OCI-LY3 (cell line): Measurements from ENCODE around the gene NFXL1.

ENCODE experiments used
- H2AFZ ChIP-seq: fragments of 200-600, 300-600 bp; shearing (Covaris generic); 2 replicates; pipeline ENCODE4 v1.6.0; 2014; ENCODE audit warnings: antibody characterized with exemption, low read depth, low read length
- H3K27ac ChIP-seq: fragments of 200-600, 300-600 bp; sonication (generic); 2 replicates; pipeline ENCODE4 v1.5.1; 2014; ENCODE audit warnings: mild to moderate bottlenecking, low read length, moderate library complexity, mixed read lengths
- H3K27me3 ChIP-seq: fragments of 200-600, 300-600 bp; sonication (generic); 2 replicates; pipeline ENCODE4 v1.6.1; 2014; ENCODE audit warnings: low read depth, low read length, mixed read lengths
- H3K36me3 ChIP-seq: fragments of 200-600, 300-600 bp; sonication (generic); replicated peaks from 2 replicates; pipeline ENCODE3; 2014; ENCODE audit warnings: low read depth, low read length, mixed read lengths
- H3K4me1 ChIP-seq: fragments of 300-600, 200-600 bp; sonication (generic); 2 replicates; pipeline ENCODE4 v1.6.1; 2014; ENCODE audit warnings: low read length, mixed read lengths
- H3K4me2 ChIP-seq: fragments of 200-600, 300-600 bp; sonication (generic); 2 replicates; pipeline ENCODE4 v1.6.1; 2014; ENCODE audit warnings: low read length, mixed read lengths
- H3K4me3 ChIP-seq: fragments of 300-600, 200-600 bp; sonication (generic); 2 replicates; pipeline ENCODE4 v1.5.1; 2014; ENCODE audit warnings: antibody characterized with exemption, mild to moderate bottlenecking, low read length, moderate library complexity
- H3K79me2 ChIP-seq: fragments of 300-600, 200-600 bp; shearing (Covaris generic); 2 replicates; pipeline ENCODE4 v1.6.1; 2014; ENCODE audit warnings: mild to moderate bottlenecking, low read length, mixed read lengths
- H3K9ac ChIP-seq: fragments of 300-600, 200-600 bp; shearing (Covaris generic); 2 replicates; pipeline ENCODE4 v1.6.0; 2014; ENCODE audit warnings: mild to moderate bottlenecking, low read length, moderate library complexity
- H3K9me3 ChIP-seq: fragments of 200-600, 300-600 bp; shearing (Covaris generic); 2 replicates; pipeline ENCODE4 v1.6.1; 2014; ENCODE audit warnings: low read length, mixed read lengths; ENCODE audit not compliant: insufficient read depth
- H4K20me1 ChIP-seq: fragments of 200-600, 300-600 bp; sonication (generic); 2 replicates; pipeline ENCODE4 v1.6.1; 2016; ENCODE audit warnings: low read length, mixed read lengths; ENCODE audit not compliant: insufficient read depth
- EZH2phosphoT487 ChIP-seq: fragments of 200-600 bp; shearing (Covaris generic); IDR thresholded peaks from 2 replicates; pipeline ENCODE4 v1.6.1; 2018; ENCODE audit warnings: antibody characterized with exemption, mixed run types, low read depth
- TF ChIP-seq, protein P1 (sequence below): fragments of 200-600, 300-600 bp; sonication (generic); IDR thresholded peaks from 2 replicates; pipeline ENCODE4 v1.5.1; 2014; ENCODE audit warnings: antibody characterized with exemption, low read length, low read depth

The NFXL1 gene

DNA sequence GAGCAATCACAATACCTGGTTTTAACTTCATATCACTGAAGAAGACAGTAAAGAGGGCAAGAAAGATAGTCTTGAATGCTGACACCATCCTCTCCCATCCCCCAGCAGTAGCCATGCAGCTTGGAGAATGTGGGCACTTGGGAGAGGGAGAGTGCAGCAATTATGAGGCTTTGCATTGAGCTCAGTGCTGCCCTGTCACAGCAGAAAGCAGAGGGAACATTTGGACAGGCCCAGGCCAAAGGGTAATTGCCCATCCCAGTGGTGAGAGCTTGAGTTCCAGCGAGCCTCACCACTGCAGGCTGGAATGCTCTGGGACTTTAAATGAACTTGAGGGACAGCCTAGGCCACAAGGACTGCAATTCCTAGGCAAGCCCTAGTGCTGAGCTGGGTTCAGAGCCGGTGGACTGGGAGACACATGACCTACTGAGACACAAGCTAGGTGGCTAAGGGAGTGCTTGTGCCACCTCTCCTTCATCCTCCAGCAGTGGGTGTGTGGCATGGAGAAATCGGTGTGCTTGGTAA is 112.8 kb downstream of the NFXL1 start:
- TF ChIP-seq, protein P1, sequence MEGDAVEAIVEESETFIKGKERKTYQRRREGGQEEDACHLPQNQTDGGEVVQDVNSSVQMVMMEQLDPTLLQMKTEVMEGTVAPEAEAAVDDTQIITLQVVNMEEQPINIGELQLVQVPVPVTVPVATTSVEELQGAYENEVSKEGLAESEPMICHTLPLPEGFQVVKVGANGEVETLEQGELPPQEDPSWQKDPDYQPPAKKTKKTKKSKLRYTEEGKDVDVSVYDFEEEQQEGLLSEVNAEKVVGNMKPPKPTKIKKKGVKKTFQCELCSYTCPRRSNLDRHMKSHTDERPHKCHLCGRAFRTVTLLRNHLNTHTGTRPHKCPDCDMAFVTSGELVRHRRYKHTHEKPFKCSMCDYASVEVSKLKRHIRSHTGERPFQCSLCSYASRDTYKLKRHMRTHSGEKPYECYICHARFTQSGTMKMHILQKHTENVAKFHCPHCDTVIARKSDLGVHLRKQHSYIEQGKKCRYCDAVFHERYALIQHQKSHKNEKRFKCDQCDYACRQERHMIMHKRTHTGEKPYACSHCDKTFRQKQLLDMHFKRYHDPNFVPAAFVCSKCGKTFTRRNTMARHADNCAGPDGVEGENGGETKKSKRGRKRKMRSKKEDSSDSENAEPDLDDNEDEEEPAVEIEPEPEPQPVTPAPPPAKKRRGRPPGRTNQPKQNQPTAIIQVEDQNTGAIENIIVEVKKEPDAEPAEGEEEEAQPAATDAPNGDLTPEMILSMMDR, result no peak
- no peak for TF ChIP-seq EZH2phosphoT487
- Histone ChIP-seq H3K4me1 (no peaks in the 10 kb centered on the region), H3K79me2 (no peaks in the 10 kb centered on the region), H4K20me1 (no peaks in the 10 kb centered on the region), H3K4me2 (no peak overlapping the region), H3K36me3 (no peaks in the 10 kb centered on the region), H3K9me3 (no peaks in the 10 kb centered on the region), H3K9ac (no peak overlapping the region), H3K27me3 (no peaks in the 10 kb centered on the region), H2AFZ (no peak overlapping the region), H3K4me3 (no peak overlapping the region), H3K27ac (no peak overlapping the region)

DNA sequence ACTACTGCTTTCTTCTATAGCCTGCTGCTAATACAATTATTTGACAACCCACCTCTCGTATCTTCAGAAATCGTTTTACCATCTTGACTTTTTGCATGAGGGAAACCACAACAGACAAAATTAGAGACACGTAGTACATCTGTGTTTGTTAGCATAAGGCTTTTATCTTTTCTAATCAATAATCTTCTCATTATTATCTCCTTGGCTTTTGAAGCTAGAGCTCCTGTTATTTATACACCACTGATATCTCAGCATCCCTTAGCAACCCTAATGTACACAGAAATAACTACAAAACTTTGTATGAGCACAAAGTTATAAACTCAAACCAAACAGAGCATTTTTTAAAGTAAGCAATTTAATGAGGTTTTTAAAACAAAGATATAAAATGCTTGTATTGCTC is 116.2 kb downstream of the NFXL1 start:
- Histone ChIP-seq H3K9me3 (no peaks in the 10 kb centered on the region), H2AFZ (no peak overlapping the region), H3K27me3 (no peaks in the 10 kb centered on the region), H3K79me2 (no peaks in the 10 kb centered on the region), H3K4me3 (no peak overlapping the region), H4K20me1 (no peaks in the 10 kb centered on the region), H3K4me2 (no peak overlapping the region), H3K36me3 (no peaks in the 10 kb centered on the region), H3K27ac (no peak overlapping the region), H3K9ac (no peak overlapping the region), H3K4me1 (no peaks in the 10 kb centered on the region)
- TF ChIP-seq EZH2phosphoT487, result no peak
- TF ChIP-seq, protein P1, result no peak
